ENCODE results near the gene KLHL2.
"Not testable (repeated sequence)": the region's sequence is repeated elsewhere in the genome, so short reads cannot be mapped to it uniquely, and the experiment has no call there.

The KLHL2 gene, protein sequence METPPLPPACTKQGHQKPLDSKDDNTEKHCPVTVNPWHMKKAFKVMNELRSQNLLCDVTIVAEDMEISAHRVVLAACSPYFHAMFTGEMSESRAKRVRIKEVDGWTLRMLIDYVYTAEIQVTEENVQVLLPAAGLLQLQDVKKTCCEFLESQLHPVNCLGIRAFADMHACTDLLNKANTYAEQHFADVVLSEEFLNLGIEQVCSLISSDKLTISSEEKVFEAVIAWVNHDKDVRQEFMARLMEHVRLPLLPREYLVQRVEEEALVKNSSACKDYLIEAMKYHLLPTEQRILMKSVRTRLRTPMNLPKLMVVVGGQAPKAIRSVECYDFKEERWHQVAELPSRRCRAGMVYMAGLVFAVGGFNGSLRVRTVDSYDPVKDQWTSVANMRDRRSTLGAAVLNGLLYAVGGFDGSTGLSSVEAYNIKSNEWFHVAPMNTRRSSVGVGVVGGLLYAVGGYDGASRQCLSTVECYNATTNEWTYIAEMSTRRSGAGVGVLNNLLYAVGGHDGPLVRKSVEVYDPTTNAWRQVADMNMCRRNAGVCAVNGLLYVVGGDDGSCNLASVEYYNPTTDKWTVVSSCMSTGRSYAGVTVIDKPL

GRCh38 chr4:165207431-165208220, at the start of gene KLHL2:
Gene KLHL2 (plus strand): TSS chr4:165207561. CDS start chr4:165207877, 316 bp downstream.
- peak; percentile 39 to 51 for DNase-seq (ENCODE audit: low read depth in 1 of 2, low spot score in 1 of 2)

DNA sequence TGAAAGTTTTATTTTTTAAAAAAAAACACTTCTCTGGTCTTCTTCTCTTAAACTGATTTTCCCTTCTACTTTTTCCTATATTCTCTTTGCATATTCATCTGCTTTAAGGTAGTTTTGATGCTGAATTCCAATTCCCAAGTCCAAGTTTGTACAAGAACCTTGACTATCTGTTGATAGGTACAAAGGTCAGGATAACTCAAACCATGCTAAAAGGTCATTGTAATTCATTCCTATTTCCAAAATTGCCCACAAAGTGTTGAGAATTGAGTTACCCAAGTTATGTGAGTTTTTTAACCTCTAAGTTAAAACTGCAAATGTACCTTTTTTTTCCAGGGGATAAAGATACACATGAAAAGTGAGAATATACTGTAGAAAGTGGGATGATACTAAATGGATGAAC, 48.6 kb upstream of the KLHL2 start:
- no peak for DNase-seq (ENCODE audit: low read depth in 1 of 2, low spot score in 1 of 2)

DNA sequence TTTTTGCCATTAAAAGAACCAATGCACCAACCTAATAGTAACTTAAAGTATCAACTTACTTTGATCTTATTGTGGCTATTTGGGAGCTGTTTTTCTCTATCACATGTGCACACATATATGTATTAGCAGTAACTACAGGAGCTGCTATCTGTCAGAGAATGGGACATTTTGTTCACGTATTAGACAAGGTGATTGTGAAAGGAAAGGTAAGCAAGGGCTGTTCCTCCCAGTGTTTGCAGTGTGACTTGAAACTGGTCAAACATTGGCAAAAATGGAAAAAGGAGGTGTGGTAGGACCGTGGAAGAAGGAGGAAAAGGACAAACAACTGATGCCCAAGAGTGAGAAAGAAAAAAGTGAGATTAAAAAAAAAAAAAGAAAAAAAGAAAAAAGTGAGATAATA, 43.1 kb upstream of the KLHL2 start:
- DNase-seq (ENCODE audit: low read depth in 1 of 2, low spot score in 1 of 2), result no peak

DNA sequence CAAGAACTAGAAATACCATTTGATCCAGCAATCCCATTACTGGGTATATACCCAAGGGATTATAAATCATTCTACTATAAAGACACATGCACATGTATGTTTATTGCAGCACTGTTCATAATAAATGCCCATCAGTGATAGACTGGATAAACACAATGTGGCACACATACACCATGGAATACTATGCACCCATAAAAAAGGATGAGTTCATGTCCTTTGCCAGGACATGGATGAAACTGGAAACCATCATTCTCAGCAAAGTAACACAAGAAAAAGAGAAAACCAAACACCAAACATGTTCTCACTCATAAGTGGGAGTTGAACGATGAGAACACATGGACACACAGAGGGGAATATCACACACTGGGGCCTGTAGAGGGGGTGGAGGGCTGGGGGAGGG, 40.5 kb upstream of the KLHL2 start:
- not testable (repeated sequence) for DNase-seq (ENCODE audit: low read depth in 1 of 2, low spot score in 1 of 2)

DNA sequence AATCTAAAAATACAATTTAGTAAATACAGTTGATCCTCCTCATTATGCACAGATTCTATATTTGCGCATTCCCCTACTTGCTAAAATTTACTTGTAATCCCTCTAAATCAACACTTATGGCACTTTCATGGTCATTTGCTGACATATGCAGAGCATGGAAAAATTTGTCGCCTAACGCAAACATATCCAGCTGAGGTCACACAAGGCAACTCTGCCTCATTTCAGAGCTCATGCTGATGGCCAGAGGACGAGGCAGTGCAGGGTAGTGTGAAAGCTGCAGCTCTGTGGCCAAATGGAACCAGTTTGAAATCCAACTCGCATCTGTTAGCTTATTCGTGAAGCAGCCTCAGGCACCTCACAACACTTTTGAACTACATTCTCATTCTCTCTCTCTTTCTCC, 39.7 kb upstream of the KLHL2 start:
- DNase-seq (ENCODE audit: low read depth in 1 of 2, low spot score in 1 of 2), result no peak

- DNase-seq (ENCODE audit: low read depth in 1 of 2, low spot score in 1 of 2), result no peak
Observed at GRCh38 chr4:165170819-165171218, 36.5 kb upstream of the KLHL2 start.

DNA sequence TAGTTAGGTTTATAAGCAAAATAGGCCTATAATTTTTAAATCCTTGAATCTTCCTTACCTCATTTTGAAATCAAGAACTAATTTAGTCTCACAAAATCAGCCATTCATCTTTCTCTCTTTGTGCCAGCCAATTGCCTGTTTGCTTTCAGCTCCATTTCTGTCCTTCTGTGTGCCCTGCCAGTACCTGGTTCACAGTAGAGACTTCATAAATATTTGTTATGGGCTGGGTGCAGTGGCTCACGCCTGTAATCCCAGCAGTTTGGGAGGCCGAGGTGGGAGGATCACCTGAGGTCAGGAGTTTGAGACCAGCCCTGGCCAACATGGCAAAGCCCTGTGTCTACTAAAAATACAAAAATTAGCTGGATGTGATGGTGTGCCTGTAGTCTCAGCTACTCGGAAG, 31.9 kb upstream of the KLHL2 start:
- not testable (repeated sequence) for DNase-seq (ENCODE audit: low read depth in 1 of 2, low spot score in 1 of 2)

GRCh38 chr4:165175879-165176278, 31.5 kb upstream of the KLHL2 start:
- no peak for DNase-seq (ENCODE audit: low read depth in 1 of 2, low spot score in 1 of 2)

- no peak for DNase-seq (ENCODE audit: low read depth in 1 of 2, low spot score in 1 of 2)
Observed at GRCh38 chr4:165177725-165178666, 29.4 kb upstream of the KLHL2 start.

DNA sequence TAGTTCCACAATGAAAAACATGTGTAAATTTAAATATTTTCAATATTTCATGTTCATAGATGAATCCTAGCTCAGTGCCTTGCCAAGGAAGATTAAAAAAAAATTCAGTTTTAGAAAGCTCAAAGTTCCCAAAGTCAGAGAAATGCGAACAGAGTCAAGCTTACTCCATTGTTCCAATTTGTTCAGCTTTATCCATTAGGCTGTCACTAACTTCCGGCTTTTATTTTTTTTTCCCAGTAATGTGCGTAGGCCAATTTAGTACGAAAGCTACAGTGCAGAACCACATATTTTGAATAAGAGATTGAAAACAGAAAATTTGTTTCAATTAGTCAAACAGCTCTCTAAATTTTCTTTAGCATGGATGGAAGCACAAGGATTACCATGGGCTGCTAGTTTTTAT, 23.1 kb upstream of the KLHL2 start:
- no peak for DNase-seq (ENCODE audit: low read depth in 1 of 2, low spot score in 1 of 2)

- not testable (repeated sequence) for DNase-seq (ENCODE audit: low read depth in 1 of 2, low spot score in 1 of 2)
Observed at GRCh38 chr4:165184998-165185397, 22.4 kb upstream of the KLHL2 start.

DNA sequence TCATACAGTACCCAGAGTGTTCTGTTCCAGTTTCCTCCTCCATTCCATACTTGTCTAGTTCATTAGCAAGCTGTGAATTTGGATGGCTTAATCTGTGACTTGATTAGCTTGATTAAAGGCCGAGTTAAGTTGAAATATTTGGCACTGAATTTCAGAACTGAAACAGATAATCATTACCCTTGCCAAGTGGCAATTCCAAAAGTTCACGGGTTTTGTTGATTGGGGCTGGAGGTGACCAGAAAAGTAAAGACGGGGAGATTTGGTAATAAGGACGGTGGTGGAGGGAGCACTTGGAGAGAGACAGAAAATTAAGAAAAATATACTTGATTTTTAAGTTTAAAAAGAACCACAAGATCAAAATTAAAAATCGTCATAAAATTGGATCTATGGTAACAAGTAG, 21.9 kb upstream of the KLHL2 start:
- no peak for DNase-seq (ENCODE audit: low read depth in 1 of 2, low spot score in 1 of 2)

- no peak for DNase-seq (ENCODE audit: low read depth in 1 of 2, low spot score in 1 of 2)
Observed at GRCh38 chr4:165190591-165191347, 16.6 kb upstream of the KLHL2 start.

DNA sequence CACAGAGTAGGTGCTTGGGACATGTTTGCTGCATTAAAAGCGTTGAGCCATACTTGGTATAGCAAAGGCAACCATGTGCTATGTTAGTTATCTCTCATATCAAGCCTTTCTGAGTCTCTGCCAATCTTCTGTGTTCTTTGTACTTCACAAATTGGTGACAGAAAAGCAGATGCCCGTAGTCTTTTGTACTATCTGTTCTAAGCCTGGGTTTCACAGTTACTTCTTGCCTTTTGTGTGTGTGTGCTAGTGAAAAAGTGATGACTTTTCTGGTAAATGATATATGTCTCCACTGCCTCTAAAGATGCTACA, 16.1 kb upstream of the KLHL2 start:
- no peak for DNase-seq (ENCODE audit: low read depth in 1 of 2, low spot score in 1 of 2)

GRCh38 chr4:165191814-165192499, 15.4 kb upstream of the KLHL2 start:
- DNase-seq (ENCODE audit: low read depth in 1 of 2, low spot score in 1 of 2), result no peak

- no peak for DNase-seq (ENCODE audit: low read depth in 1 of 2, low spot score in 1 of 2)
Observed at GRCh38 chr4:165192500-165192898, 14.9 kb upstream of the KLHL2 start.

DNA sequence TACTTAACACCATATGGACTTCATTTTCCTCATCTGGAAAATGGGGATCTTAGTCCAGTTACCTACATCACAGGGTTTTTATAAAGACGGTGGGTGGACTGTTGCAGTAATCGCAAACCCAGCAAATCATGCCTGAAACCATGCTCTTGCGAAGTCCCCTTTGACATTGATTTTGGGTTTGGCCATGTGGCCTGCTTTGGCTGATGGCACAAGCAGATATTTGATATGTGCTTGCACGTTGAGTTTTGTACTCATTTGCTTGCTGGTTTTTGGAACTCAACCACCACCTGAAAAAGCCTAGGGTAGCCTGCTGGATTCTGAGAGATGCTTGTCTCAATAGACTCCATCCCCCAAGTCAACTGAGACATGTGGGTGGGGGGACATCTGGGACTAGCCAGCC, 14.4 kb upstream of the KLHL2 start:
- no peak for DNase-seq (ENCODE audit: low read depth in 1 of 2, low spot score in 1 of 2)

GRCh38 chr4:165194368-165194767, 13.0 kb upstream of the KLHL2 start:
- no peak for DNase-seq (ENCODE audit: low read depth in 1 of 2, low spot score in 1 of 2)

DNA sequence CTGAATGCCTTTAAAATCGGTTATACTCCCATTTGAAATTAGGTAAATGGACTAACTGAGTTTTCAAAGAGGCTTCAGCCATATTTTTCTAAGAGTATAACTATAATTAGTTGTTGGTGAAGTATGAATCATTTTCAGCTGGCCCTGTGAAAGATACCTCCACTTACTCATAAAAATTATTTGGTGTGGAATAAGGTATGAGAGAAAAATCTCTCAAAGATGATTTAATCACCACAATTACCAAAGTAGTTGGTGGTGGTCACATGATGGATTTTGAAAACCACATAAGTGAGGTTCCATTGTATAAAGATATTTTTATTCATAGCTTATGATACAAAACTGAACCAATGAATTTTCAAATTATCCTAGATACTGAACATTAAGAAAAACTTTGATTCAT, 9.0 kb upstream of the KLHL2 start:
- no peak for DNase-seq (ENCODE audit: low read depth in 1 of 2, low spot score in 1 of 2)

DNA sequence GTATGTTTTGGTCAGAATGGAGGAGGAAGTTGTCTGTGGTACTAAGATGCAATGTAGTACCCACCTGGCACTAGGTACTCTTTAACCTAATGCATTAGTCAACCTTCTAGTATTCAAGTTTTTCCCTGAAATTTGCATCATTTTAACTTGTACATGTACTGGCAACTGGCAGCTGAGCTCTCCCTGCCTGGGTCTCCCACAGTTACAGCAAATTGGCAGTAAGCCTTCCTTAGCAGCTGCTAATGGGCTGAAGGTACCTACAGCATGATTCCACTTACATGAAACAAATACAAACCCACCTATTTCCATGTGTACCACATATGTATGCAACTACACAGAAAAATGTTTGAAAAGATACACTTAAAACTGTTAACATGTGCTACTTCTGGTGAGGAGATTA, 8.1 kb upstream of the KLHL2 start:
- DNase-seq (ENCODE audit: low read depth in 1 of 2, low spot score in 1 of 2), result no peak

All from activated CD4-positive, alpha-beta T cell treated with anti-CD3 and anti-CD28 coated beads, Interleukin-2, amount 50 U/mL, for 24 hours (primary cell).